C4-2B (cell line): ENCODE measurements around the gene FRMD3.
A peak's percentile ranks its signal among the peaks of the same experiment; 100 is the strongest.

Source experiments
- ZFX ChIP-seq: fragments of 450-650 bp; IDR thresholded peaks from 2 replicates; pipeline ENCODE4 v1.6.1; 2017
- TF ChIP-seq, protein P1 (sequence below): fragments of 450-650 bp; conservative IDR thresholded peaks from 2 replicates; pipeline ENCODE4 v1.5.1; 2017; ENCODE audit warnings: mild to moderate bottlenecking

DNA sequence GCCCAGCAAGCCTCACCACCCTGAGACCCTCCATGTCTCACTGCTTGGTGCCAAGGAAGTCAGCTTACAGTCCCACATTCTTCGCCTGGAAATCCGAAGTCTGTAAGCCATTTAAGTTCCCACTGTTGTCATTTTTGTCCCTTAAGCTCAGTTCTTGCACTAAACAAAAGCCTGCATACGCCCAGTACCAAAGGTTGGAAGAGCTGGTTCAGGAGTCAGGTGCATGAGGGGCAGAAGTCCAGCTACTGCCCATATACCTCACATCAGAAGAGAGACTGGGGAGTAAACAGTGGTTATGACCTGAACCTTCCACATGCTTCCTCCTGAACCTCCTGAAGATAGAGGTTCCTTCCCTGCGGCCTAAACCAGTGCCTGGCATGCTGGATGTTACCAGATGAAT is 146.0 kb downstream of the FRMD3 start:
- TF ChIP-seq, protein P1, sequence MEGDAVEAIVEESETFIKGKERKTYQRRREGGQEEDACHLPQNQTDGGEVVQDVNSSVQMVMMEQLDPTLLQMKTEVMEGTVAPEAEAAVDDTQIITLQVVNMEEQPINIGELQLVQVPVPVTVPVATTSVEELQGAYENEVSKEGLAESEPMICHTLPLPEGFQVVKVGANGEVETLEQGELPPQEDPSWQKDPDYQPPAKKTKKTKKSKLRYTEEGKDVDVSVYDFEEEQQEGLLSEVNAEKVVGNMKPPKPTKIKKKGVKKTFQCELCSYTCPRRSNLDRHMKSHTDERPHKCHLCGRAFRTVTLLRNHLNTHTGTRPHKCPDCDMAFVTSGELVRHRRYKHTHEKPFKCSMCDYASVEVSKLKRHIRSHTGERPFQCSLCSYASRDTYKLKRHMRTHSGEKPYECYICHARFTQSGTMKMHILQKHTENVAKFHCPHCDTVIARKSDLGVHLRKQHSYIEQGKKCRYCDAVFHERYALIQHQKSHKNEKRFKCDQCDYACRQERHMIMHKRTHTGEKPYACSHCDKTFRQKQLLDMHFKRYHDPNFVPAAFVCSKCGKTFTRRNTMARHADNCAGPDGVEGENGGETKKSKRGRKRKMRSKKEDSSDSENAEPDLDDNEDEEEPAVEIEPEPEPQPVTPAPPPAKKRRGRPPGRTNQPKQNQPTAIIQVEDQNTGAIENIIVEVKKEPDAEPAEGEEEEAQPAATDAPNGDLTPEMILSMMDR: no peak
- TF ChIP-seq ZFX: 0 out of 2 replicates have a peak, but pooled peaks have one; percentile 5
